Lower leg skin (tissue), 3 donors: ENCODE measurements around the gene BLID.

Experiments used
- POLR2A ChIP-seq, 2 donors: fragments of 450-650 bp; IDR thresholded peaks; one replicate each; pipeline ENCODE4 v1.6.1; 2016 to 2017; ENCODE audit warnings: antibody characterized with exemption in 2 of 2, mild to moderate bottlenecking in 1 of 2, moderate library complexity in 1 of 2
- TF ChIP-seq, protein P1 (sequence below), 3 donors: fragments of 450-650 bp; IDR thresholded peaks; one replicate each; pipeline ENCODE4 v1.5.1; 2016; ENCODE audit warnings: antibody characterized with exemption in 3 of 3, mild to moderate bottlenecking in 3 of 3, moderate library complexity in 2 of 3

DNA sequence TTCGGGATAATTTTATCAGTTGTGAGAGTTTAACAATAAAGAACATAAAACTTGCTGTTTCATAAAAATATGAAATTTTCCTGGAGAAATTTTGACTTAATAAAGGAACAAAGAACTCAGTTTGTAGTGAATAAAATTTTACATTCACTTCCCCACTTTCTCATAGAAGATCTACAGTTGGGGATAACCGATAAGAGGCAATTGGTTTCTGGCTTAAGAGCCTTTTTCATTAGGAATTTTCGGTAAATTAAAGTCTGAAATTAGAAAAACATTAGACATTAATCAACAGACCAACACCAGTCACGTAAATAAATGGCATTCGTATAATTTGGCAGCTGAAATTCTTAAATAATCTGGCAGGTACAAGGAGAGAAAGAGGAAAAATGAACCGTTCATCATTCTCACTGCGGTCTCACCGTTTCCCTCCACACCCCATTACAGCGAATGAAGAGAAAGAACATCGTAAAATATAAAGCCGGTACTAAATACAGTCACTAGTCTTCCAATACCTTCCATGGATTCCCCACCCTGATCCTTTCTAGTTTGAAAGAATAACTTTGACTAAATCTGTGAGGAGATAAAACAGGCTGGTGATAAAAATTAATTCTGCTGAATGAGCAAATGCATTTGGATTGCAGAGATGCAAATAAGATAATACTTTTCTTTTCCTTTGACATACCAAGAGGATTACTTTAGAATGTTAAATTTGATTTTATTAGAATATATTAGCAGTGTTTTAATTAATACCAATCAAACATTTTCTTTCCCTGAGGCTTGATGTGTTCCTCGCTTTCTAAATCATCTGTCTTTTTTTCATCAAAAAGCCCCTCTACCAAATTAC, 19.5 kb downstream of the BLID start:
- TF ChIP-seq, protein P1, sequence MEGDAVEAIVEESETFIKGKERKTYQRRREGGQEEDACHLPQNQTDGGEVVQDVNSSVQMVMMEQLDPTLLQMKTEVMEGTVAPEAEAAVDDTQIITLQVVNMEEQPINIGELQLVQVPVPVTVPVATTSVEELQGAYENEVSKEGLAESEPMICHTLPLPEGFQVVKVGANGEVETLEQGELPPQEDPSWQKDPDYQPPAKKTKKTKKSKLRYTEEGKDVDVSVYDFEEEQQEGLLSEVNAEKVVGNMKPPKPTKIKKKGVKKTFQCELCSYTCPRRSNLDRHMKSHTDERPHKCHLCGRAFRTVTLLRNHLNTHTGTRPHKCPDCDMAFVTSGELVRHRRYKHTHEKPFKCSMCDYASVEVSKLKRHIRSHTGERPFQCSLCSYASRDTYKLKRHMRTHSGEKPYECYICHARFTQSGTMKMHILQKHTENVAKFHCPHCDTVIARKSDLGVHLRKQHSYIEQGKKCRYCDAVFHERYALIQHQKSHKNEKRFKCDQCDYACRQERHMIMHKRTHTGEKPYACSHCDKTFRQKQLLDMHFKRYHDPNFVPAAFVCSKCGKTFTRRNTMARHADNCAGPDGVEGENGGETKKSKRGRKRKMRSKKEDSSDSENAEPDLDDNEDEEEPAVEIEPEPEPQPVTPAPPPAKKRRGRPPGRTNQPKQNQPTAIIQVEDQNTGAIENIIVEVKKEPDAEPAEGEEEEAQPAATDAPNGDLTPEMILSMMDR (IDR thresholded peaks at IDR 0.05), result no peak
- TF ChIP-seq POLR2A (IDR thresholded peaks at IDR 0.05), result no peak
